T-helper 1 cell treated with Interleukin-12 subunit alpha and Interleukin-12 subunit beta and Interleukin-4 antibody, amounts not matched to agents 30 μg/mL and 1 μg/mL, for 36 hours (primary cell): ENCODE results near the gene TRAPPC4.
A peak's percentile ranks its signal among the peaks of the same experiment; 100 is the strongest.
"Not testable (repeated sequence)": the region's sequence is repeated elsewhere in the genome, so short reads cannot be mapped to it uniquely, and the experiment has no call there.

Source experiments
- H3K27ac Mint-ChIP-seq: one replicate; pipeline ENCODE4 v1.8.0; 2021; ENCODE audit warnings: mild to moderate bottlenecking, mixed read lengths
- H3K27me3 Mint-ChIP-seq: one replicate; pipeline ENCODE4 v1.8.0; 2021; ENCODE audit warnings: low read depth, mixed read lengths
- H3K36me3 Mint-ChIP-seq: one replicate; pipeline ENCODE4 v1.8.0; 2021; ENCODE audit warnings: low read depth, mixed read lengths
- H3K4me1 Mint-ChIP-seq: one replicate; pipeline ENCODE4 v1.8.0; 2021; ENCODE audit warnings: low read depth, mixed read lengths
- H3K4me3 Mint-ChIP-seq: one replicate; pipeline ENCODE4 v1.8.0; 2021; ENCODE audit warnings: mild to moderate bottlenecking, moderate library complexity, mixed read lengths
- H3K9me3 Mint-ChIP-seq: one replicate; pipeline ENCODE4 v1.8.0; 2021; ENCODE audit warnings: mixed read lengths

TRAPPC4 gene

GRCh38 chr11:119018074-119018938, at the start of gene TRAPPC4, which contains the start of gene RPS25:
Gene TRAPPC4 (plus strand): TSS chr11:119018766. CDS start chr11:119018796, 30 bp downstream.
Gene RPS25 (minus strand): TSS chr11:119018343. CDS start chr11:119018284, 59 bp downstream.
- H3K27me3 Mint-ChIP-seq: no peaks in the 10 kb centered on the region
- peak within 1 kb of the TSS; percentile 100 for H3K4me3 Mint-ChIP-seq
- peaks cover 64% of the 10 kb centered on the region for H3K36me3 Mint-ChIP-seq
- no peaks in the 10 kb centered on the region for H3K9me3 Mint-ChIP-seq
- H3K27ac Mint-ChIP-seq: peak within 1 kb of the TSS; percentile 100
- H3K4me1 Mint-ChIP-seq: peaks cover 29% of the 10 kb centered on the region

GRCh38 chr11:118969508-118969907, 49.1 kb upstream of the TRAPPC4 start:
- H3K27me3 Mint-ChIP-seq: peaks cover 10% of the 10 kb centered on the region
- not testable (repeated sequence) for H3K4me1 Mint-ChIP-seq, H3K4me3 Mint-ChIP-seq, H3K36me3 Mint-ChIP-seq, H3K27ac Mint-ChIP-seq, H3K9me3 Mint-ChIP-seq

GRCh38 chr11:118971646-118972045, 46.9 kb upstream of the TRAPPC4 start, which contains the start of gene FOXR1:
Gene FOXR1 (plus strand): TSS chr11:118971761. CDS start chr11:118971932, 171 bp downstream.
- no peak within 1 kb of the TSS for H3K4me3 Mint-ChIP-seq
- H3K4me1 Mint-ChIP-seq: no peaks in the 10 kb centered on the region
- no peaks in the 10 kb centered on the region for H3K9me3 Mint-ChIP-seq
- H3K27ac Mint-ChIP-seq: no peak within 1 kb of the TSS
- no peaks in the 10 kb centered on the region for H3K36me3 Mint-ChIP-seq
- H3K27me3 Mint-ChIP-seq: peaks cover 23% of the 10 kb centered on the region

- peaks cover 25% of the 10 kb centered on the region for H3K27me3 Mint-ChIP-seq
- no peaks in the 10 kb centered on the region for H3K9me3 Mint-ChIP-seq
- no peaks in the 10 kb centered on the region for H3K4me1 Mint-ChIP-seq
- H3K4me3 Mint-ChIP-seq: no peak overlapping the region
- no peaks in the 10 kb centered on the region for H3K36me3 Mint-ChIP-seq
- H3K27ac Mint-ChIP-seq: no peak overlapping the region
These were observed 44.6 kb upstream of the TRAPPC4 start for GRCh38 chr11:118973985-118974384.

- H3K27me3 Mint-ChIP-seq: peaks cover 22% of the 10 kb centered on the region
- H3K4me1 Mint-ChIP-seq: no peaks in the 10 kb centered on the region
- no peaks in the 10 kb centered on the region for H3K9me3 Mint-ChIP-seq
- no peak overlapping the region for H3K27ac Mint-ChIP-seq
- no peak overlapping the region for H3K4me3 Mint-ChIP-seq
- H3K36me3 Mint-ChIP-seq: no peaks in the 10 kb centered on the region
These were observed 42.5 kb upstream of the TRAPPC4 start for GRCh38 chr11:118975771-118976709.

- H3K4me3 Mint-ChIP-seq: no peak overlapping the region
These were observed 39.1 kb upstream of the TRAPPC4 start for GRCh38 chr11:118979434-118979833.

GRCh38 chr11:118980191-118980881, 38.2 kb upstream of the TRAPPC4 start:
- Mint-ChIP-seq H3K4me3 (no peak overlapping the region), H3K9me3 (no peaks in the 10 kb centered on the region), H3K36me3 (no peaks in the 10 kb centered on the region), H3K27ac (no peak overlapping the region), H3K27me3 (peaks cover 9% of the 10 kb centered on the region), H3K4me1 (no peaks in the 10 kb centered on the region)

More at GRCh38 chr11:118979434-118979833, 39.1 kb upstream of the TRAPPC4 start:
- Mint-ChIP-seq H3K36me3 (no peaks in the 10 kb centered on the region), H3K27ac (no peak overlapping the region), H3K9me3 (no peaks in the 10 kb centered on the region), H3K4me1 (no peaks in the 10 kb centered on the region), H3K27me3 (peaks cover 16% of the 10 kb centered on the region)

- not testable (repeated sequence) for H3K27ac Mint-ChIP-seq, H3K4me3 Mint-ChIP-seq, H3K9me3 Mint-ChIP-seq, H3K27me3 Mint-ChIP-seq, H3K4me1 Mint-ChIP-seq, H3K36me3 Mint-ChIP-seq
These were observed 34.2 kb upstream of the TRAPPC4 start for GRCh38 chr11:118984337-118984736.

GRCh38 chr11:118984825-118985224, 33.7 kb upstream of the TRAPPC4 start:
- Mint-ChIP-seq H3K4me1 (peaks cover 1% of the 10 kb centered on the region), H3K27me3 (no peaks in the 10 kb centered on the region), H3K27ac (no peak overlapping the region), H3K4me3 (no peak overlapping the region), H3K36me3 (no peaks in the 10 kb centered on the region), H3K9me3 (no peaks in the 10 kb centered on the region)

GRCh38 chr11:118988280-118988679, 30.3 kb upstream of the TRAPPC4 start:
- H3K4me3 Mint-ChIP-seq: no peak overlapping the region
- H3K27ac Mint-ChIP-seq: no peak overlapping the region
- no peaks in the 10 kb centered on the region for H3K9me3 Mint-ChIP-seq
- no peaks in the 10 kb centered on the region for H3K36me3 Mint-ChIP-seq
- peaks cover 1% of the 10 kb centered on the region for H3K4me1 Mint-ChIP-seq
- H3K27me3 Mint-ChIP-seq: no peaks in the 10 kb centered on the region

GRCh38 chr11:118991486-118992038, 27.0 kb upstream of the TRAPPC4 start:
- not testable (repeated sequence) for H3K27ac Mint-ChIP-seq, H3K36me3 Mint-ChIP-seq, H3K4me1 Mint-ChIP-seq, H3K9me3 Mint-ChIP-seq, H3K4me3 Mint-ChIP-seq, H3K27me3 Mint-ChIP-seq

- peak overlapping the region; percentile 97 for H3K27ac Mint-ChIP-seq
- H3K4me1 Mint-ChIP-seq: peaks cover 27% of the 10 kb centered on the region
- H3K36me3 Mint-ChIP-seq: peaks cover 20% of the 10 kb centered on the region
- peak overlapping the region; percentile 94 for H3K4me3 Mint-ChIP-seq
- H3K9me3 Mint-ChIP-seq: no peaks in the 10 kb centered on the region
- H3K27me3 Mint-ChIP-seq: no peaks in the 10 kb centered on the region
These were observed 21.5 kb upstream of the TRAPPC4 start for GRCh38 chr11:118996926-118997626.

GRCh38 chr11:118997627-118998387, 20.8 kb upstream of the TRAPPC4 start, which contains the start of gene CENATAC:
Gene CENATAC (plus strand): TSS chr11:118998138. CDS start chr11:118998198, 60 bp downstream.
- Mint-ChIP-seq H3K4me1 (peaks cover 27% of the 10 kb centered on the region), H3K36me3 (peaks cover 20% of the 10 kb centered on the region), H3K27ac (peak within 1 kb of the TSS; percentile 97), H3K9me3 (no peaks in the 10 kb centered on the region), H3K4me3 (peak within 1 kb of the TSS; percentile 94), H3K27me3 (no peaks in the 10 kb centered on the region)
